SK-N-MC (cell line): ENCODE measurements around the gene NLRC5.

Source experiments
- DNase-seq: peaks from one replicate; pipeline ENCODE4 v3.0.0-alpha.2; 2011; ENCODE audit warnings: low read depth, low spot score
- H3K27ac ChIP-seq: fragments of 200-600 bp; sonication (generic); 2 replicates; pipeline ENCODE4 v1.5.1; 2016; ENCODE audit warnings: mixed run types
- H3K36me3 ChIP-seq: fragments of 200-600 bp; sonication (generic); 2 replicates; pipeline ENCODE4 v1.6.1; 2017; ENCODE audit warnings: antibody characterized with exemption, low read length, mixed read lengths; ENCODE audit not compliant: insufficient read depth
- H3K4me3 ChIP-seq: fragments of 200-600 bp; sonication (generic); 2 replicates; pipeline ENCODE4 v1.5.1; 2016
- H3K9ac ChIP-seq: fragments of 200-600 bp; sonication (generic); 2 replicates; pipeline ENCODE4 v1.8.0; 2017; ENCODE audit warnings: mixed run types, mixed read lengths; ENCODE audit not compliant: insufficient read length
- H3K9me3 ChIP-seq: fragments of 200-600 bp; sonication (generic); 2 replicates; pipeline ENCODE4 v1.6.1; 2017; ENCODE audit warnings: low read depth, mild to moderate bottlenecking, antibody characterized with exemption, low read length, moderate library complexity, mixed read lengths
- EZH2 ChIP-seq: fragments of 200-600 bp; sonication (generic); IDR thresholded peaks from one replicate; pipeline ENCODE4 v1.6.1; 2017; ENCODE audit warnings: antibody characterized with exemption
- FOXP2 ChIP-seq: optimal IDR thresholded peaks from 2 replicates; pipeline ENCODE3; 2011; ENCODE audit warnings: mild to moderate bottlenecking, moderate library complexity; ENCODE audit not compliant: insufficient read depth; ENCODE audit errors: extremely low read length, control extremely low read depth
- POLR2AphosphoS5 ChIP-seq: IDR thresholded peaks from 2 replicates; pipeline ENCODE4 v1.6.1; 2012; ENCODE audit warnings: mild to moderate bottlenecking, low read depth, low read length, borderline replicate concordance

NLRC5 gene

GRCh38 chr16:56994311-56994710 lies 5.0 kb downstream of the NLRC5 start:
- H3K9me3 ChIP-seq = no peaks in the 10 kb centered on the region
- H3K9ac ChIP-seq = no peak overlapping the region
- no peak for TF ChIP-seq POLR2AphosphoS5
- TF ChIP-seq FOXP2 = no peak
- no peak for TF ChIP-seq EZH2
- no peaks in the 10 kb centered on the region for H3K36me3 ChIP-seq
- DNase-seq = no peak
- H3K27ac ChIP-seq = no peak overlapping the region
- H3K4me3 ChIP-seq = no peak overlapping the region

- Histone ChIP-seq H3K27ac (no peak overlapping the region), H3K9ac (no peak overlapping the region), H3K36me3 (no peaks in the 10 kb centered on the region), H3K9me3 (no peaks in the 10 kb centered on the region), H3K4me3 (no peak overlapping the region)
- TF ChIP-seq FOXP2 (no peak), EZH2 (no peak), POLR2AphosphoS5 (no peak)
- DNase-seq = no peak
Observed at GRCh38 chr16:56995136-56995805, 5.9 kb downstream of the NLRC5 start.

GRCh38 chr16:56997264-56997663 lies 7.9 kb downstream of the NLRC5 start:
- H3K36me3 ChIP-seq = no peaks in the 10 kb centered on the region
- no peaks in the 10 kb centered on the region for H3K9me3 ChIP-seq

GRCh38 chr16:56997931-56998330 lies 8.6 kb downstream of the NLRC5 start:
- TF ChIP-seq EZH2 = no peak
- no peak overlapping the region for H3K27ac ChIP-seq
- DNase-seq = no peak
- H3K9me3 ChIP-seq = no peaks in the 10 kb centered on the region
- H3K4me3 ChIP-seq = no peak overlapping the region
- H3K36me3 ChIP-seq = no peaks in the 10 kb centered on the region
- H3K9ac ChIP-seq = no peak overlapping the region

More at GRCh38 chr16:56997264-56997663, 7.9 kb downstream of the NLRC5 start:
- TF ChIP-seq EZH2 (no peak), POLR2AphosphoS5 (no peak), FOXP2 (no peak)
- H3K9ac ChIP-seq = no peak overlapping the region
- no peak overlapping the region for H3K27ac ChIP-seq
- DNase-seq = no peak
- no peak overlapping the region for H3K4me3 ChIP-seq

GRCh38 chr16:56998352-56998751 lies 9.0 kb downstream of the NLRC5 start:
- Histone ChIP-seq H3K9me3 (no peaks in the 10 kb centered on the region), H3K27ac (no peak overlapping the region), H3K9ac (no peak overlapping the region), H3K4me3 (no peak overlapping the region), H3K36me3 (no peaks in the 10 kb centered on the region)
- no peak for DNase-seq
- TF ChIP-seq EZH2 (no peak), POLR2AphosphoS5 (no peak), FOXP2 (no peak)

GRCh38 chr16:56998861-56999260 lies 9.5 kb downstream of the NLRC5 start:
- Histone ChIP-seq H3K27ac (no peak overlapping the region), H3K9me3 (no peaks in the 10 kb centered on the region), H3K9ac (no peak overlapping the region), H3K4me3 (no peak overlapping the region), H3K36me3 (no peaks in the 10 kb centered on the region)
- DNase-seq = no peak
- TF ChIP-seq POLR2AphosphoS5 (no peak), EZH2 (no peak), FOXP2 (no peak)

- Histone ChIP-seq H3K9ac (no peak overlapping the region), H3K4me3 (no peak overlapping the region), H3K27ac (no peak overlapping the region), H3K9me3 (no peaks in the 10 kb centered on the region), H3K36me3 (no peaks in the 10 kb centered on the region)
- DNase-seq = no peak
- no peak for TF ChIP-seq POLR2AphosphoS5
- no peak for TF ChIP-seq FOXP2
- no peak for TF ChIP-seq EZH2
Observed at GRCh38 chr16:56999409-57000270, 10.3 kb downstream of the NLRC5 start.

- no peak for TF ChIP-seq FOXP2
- TF ChIP-seq POLR2AphosphoS5 = no peak
- TF ChIP-seq EZH2 = no peak
- H3K27ac ChIP-seq = no peak overlapping the region
- H3K36me3 ChIP-seq = no peaks in the 10 kb centered on the region
- H3K9me3 ChIP-seq = no peaks in the 10 kb centered on the region
- no peak for DNase-seq
- no peak overlapping the region for H3K4me3 ChIP-seq
- H3K9ac ChIP-seq = no peak overlapping the region
Observed at GRCh38 chr16:57000271-57001025, 11.1 kb downstream of the NLRC5 start.
